Measurements from ENCODE around the gene STYXL1. TPM values are rescaled to one million over a fixed set of nuclear protein-coding genes. Genes with fewer than 3 reads are reported as not detected.
"Not testable (repeated sequence)": the region's sequence is repeated elsewhere in the genome, so short reads cannot be mapped to it uniquely, and the experiment has no call there.

Gene STYXL1
- total and polyA plus RNA-seq, 12 donors: 20.9 to 82.0 (median 50.8) TPM

DNA sequence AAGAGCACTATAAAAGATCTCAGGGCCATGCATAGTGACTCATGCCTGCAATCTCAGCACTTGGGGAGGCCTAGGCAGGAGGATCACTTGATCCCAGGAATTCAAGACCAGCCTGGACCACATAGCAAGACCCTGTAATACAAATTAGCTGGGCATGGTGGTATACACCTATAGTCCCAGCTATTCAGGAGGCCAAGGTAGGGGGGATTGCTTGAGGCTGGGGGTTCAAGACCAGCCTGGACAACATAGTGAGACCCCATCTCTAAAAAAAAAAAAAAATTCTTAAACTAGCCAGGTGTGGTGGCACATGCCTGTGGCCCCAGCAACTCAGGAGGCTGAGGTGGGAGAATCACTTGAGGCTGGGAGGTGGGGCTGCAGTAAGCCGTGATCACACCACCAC, 15.8 kb downstream of the STYXL1 start:
- Histone ChIP-seq H3K4me3 (no peak overlapping the region), H3K36me3 (replicated peaks in 1 of 2) (no peaks in the 10 kb centered on the region), H3K27ac (no peak overlapping the region), H3K9me3 (replicated peaks in 1 of 3) (no peaks in the 10 kb centered on the region), H3K27me3 (no peaks in the 10 kb centered on the region), H3K4me1 (replicated peaks in 1 of 2) (peaks cover 0 to under 1% of the 10 kb centered on the region in 2 donors)
- WGBS, 4 donors: 90 to 100% (median 96%) methylated on average over 1 of the region's 1 CpG
- TF ChIP-seq, protein P1, sequence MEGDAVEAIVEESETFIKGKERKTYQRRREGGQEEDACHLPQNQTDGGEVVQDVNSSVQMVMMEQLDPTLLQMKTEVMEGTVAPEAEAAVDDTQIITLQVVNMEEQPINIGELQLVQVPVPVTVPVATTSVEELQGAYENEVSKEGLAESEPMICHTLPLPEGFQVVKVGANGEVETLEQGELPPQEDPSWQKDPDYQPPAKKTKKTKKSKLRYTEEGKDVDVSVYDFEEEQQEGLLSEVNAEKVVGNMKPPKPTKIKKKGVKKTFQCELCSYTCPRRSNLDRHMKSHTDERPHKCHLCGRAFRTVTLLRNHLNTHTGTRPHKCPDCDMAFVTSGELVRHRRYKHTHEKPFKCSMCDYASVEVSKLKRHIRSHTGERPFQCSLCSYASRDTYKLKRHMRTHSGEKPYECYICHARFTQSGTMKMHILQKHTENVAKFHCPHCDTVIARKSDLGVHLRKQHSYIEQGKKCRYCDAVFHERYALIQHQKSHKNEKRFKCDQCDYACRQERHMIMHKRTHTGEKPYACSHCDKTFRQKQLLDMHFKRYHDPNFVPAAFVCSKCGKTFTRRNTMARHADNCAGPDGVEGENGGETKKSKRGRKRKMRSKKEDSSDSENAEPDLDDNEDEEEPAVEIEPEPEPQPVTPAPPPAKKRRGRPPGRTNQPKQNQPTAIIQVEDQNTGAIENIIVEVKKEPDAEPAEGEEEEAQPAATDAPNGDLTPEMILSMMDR (IDR thresholded peaks at IDR 0.05): no peak
- TF ChIP-seq POLR2A (IDR thresholded peaks at IDR 0.05): no peak
- intact Hi-C loops (cut with DNase I): no loop called here
- DNase-seq: no peak

DNA sequence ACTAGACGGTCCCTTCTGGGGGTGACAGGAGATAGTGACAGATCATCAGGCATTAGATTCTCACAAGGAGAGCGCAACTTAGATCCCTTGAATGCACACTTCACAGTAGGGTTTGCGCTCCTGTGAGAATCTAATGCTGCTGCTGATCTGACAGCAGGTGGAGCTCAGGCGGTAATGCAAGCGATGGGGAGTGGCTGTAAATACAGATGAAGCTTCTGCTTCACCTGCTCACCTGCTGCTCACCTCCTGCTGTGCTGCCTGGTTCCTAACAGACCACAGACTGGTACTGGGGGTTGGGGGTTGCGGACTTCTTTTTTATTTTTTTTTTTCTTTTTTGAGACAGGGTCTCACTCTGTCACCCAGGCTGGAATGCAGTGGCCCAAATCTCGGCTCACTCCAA, 18.1 kb downstream of the STYXL1 start:
- DNase-seq; H3K9me3 ChIP-seq (replicated peaks in 1 of 3); H3K27me3 ChIP-seq; H3K4me1 ChIP-seq (replicated peaks in 1 of 2); H3K36me3 ChIP-seq (replicated peaks in 1 of 2); H3K4me3 ChIP-seq; H3K27ac ChIP-seq; intact Hi-C loops (cut with DNase I): not testable (repeated sequence)
- 88 to 97% (median 95%) methylated on average over 7 of the region's 7 CpGs for WGBS, 4 donors

DNA sequence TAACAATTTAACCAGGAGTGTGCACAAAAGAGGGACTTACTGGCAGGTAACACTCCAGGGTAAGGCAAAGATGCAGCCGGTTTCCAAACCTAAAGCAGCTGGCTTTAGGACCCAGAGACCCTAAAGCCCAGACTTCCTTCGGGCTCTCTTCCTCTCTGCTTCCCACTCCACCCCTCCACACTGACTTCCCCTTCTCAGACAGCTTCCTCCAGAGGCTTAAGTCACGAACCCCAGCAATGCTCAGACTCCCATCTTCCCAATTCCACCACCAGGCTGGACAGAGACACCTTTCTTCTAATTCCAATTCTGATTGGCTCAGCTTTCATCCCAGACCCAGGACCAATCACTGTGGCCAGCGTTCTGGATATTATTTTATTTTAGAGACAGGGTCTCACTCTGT, 24.8 kb downstream of the STYXL1 start:
- 42 to 68% (median 52%) methylated on average over 4 of the region's 4 CpGs for WGBS, 4 donors
- DNase-seq: peak in 2 of 7 donors; percentile 32 to 39
- TF ChIP-seq POLR2A (IDR thresholded peaks at IDR 0.05): no peak
- TF ChIP-seq, protein P1 (IDR thresholded peaks at IDR 0.05): no peak
- Histone ChIP-seq H3K36me3 (replicated peaks in 1 of 2) (peaks cover 0 to 19% of the 10 kb centered on the region in 2 donors), H3K27ac (no peak overlapping the region), H3K4me1 (replicated peaks in 1 of 2) (no peaks in the 10 kb centered on the region), H3K4me3 (no peak overlapping the region), H3K9me3 (replicated peaks in 1 of 3) (no peaks in the 10 kb centered on the region), H3K27me3 (no peaks in the 10 kb centered on the region)
- intact Hi-C loops (cut with DNase I): no loop called here

DNA sequence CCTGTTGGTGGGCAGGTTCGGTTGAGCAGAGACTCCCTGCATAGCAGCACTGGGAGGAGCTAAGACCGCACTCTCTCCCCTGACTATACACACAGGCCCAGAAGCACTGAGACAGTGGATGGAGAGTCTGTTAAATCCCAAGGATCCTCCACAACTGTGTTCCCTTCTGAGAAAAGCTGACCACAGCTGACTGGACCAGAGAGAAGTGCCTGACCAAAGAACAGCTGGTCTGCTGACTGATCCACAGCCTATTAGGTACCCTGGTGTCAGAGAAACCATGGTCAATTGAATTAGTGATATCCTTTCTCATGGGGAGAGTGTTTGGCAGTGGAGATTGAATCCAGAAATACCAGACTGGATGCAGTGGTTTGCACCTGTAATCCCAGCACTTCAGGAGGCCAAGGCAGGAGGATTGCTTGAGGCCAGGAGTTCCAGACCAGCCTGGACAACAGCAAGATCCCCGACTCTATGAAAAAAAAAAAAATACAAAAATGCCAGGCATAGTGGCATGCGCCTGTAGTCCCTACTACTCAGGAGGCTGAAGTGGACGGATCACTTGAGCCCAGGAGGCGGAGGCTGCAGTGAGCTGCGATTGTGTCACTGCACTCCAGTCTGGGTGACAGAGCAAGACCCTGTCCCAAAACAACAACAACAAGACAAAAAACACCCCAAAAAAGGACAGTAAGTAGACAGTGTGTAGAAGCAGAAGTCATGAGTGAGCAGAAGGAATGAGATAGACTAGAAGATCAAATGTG, 25.6 kb downstream of the STYXL1 start:
- 89 to 95% (median 91%) methylated on average over 7 of the region's 7 CpGs for whole genome bisulfite sequencing, 4 donors
- intact Hi-C loops (cut with DNase I): no loop called here
- H3K27ac ChIP-seq: no peak overlapping the region
- H3K27me3 ChIP-seq: no peaks in the 10 kb centered on the region
- peaks cover 0 to 19% of the 10 kb centered on the region in 2 donors for H3K36me3 ChIP-seq (replicated peaks in 1 of 2)
- no peak for DNase-seq
- no peaks in the 10 kb centered on the region for H3K4me1 ChIP-seq (replicated peaks in 1 of 2)
- no peak overlapping the region for H3K4me3 ChIP-seq
- TF ChIP-seq, protein P1 (IDR thresholded peaks at IDR 0.05): no peak
- TF ChIP-seq POLR2A (IDR thresholded peaks at IDR 0.05): no peak
- H3K9me3 ChIP-seq (replicated peaks in 1 of 3): no peaks in the 10 kb centered on the region
